Measurements from ENCODE around the gene CD200R1.
A peak's percentile ranks its signal among the peaks of the same experiment; 100 is the strongest.

The CD200R1 gene

DNA sequence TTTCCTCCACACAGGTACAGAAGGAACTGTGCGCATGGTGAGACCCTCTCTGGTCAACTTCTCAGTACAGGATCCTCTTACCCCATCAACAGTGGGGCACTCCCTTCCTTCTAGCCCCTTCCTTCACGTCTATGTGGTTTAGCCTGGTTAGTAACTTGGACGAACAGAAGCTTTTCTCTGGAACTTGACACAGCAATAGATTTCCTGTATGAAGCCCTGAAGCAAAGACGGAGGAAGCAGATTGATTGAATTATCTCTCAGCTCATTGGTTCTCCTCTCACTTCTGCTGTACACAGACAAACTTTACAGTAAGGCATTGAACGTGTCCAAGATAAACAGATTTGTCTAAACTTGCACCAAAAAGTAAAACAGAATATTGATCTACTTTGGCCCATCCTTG is at the start of gene CD200R1:
TSS of gene CD200R1 (minus strand) at position 210 of the 400 bp plus-strand sequence. CDS start 246 bp downstream, outside the sequence.
- no peak within 1 kb of the TSS for H3K4me3 ChIP-seq (ENCODE audit: low read depth, low read length)

DNA sequence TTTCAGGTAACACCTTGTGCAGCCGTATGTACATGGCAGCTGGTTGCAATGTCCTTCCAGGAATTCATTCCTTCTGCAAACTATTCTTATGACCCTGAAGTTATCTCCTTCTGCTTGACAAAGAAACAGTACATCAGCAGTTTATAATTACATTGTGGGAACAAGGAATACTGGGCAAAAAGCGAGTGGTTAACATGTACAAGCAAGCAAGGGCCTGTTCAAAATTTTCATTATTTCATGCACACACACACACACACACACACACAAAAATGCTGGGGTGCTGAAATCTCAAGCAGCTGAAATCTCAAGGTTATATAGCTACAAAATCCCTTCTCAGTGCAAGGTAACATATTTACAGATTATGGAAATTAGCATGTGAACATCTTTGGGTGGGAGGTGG is 46.6 kb upstream of the CD200R1 start:
- H3K4me3 ChIP-seq (ENCODE audit: low read depth, low read length): no peak overlapping the region

GRCh38 chr3:113019182-113020137 is 44.6 kb upstream of the CD200R1 start:
- peak overlapping the region; percentile 91 for H3K4me3 ChIP-seq (ENCODE audit: low read depth, low read length)

DNA sequence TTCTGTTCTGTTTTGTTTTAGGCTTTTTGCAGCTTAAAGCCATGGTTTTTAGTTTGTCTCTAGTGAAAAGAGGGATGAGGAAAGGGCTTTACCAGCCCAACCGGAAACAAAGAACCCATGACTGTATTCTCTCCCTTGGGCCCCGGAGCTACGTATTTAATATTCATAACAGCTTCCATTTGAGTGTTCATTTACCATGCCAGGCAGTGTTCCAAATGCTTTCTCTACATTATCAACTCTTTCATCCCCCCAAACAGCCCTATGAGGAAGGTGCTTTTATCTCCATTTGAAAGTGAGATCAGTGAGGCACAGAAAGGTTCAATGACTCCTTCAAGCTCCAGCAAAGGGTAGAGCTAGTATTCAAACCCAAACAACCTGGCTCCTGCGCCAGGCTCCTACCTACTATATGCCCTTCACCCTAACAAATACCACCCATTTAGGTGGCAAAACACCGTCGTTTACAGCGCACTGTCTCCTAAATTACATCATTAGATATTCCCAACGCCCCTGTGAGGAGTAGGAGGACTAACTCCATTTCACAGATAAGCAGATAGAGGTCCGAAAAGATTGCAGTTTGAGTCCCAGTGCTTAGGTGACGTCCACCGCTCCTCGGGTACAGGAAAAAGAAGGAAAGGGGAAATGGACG is 43.8 kb upstream of the CD200R1 start:
- peak overlapping the region; percentile 91 for H3K4me3 ChIP-seq (ENCODE audit: low read depth, low read length)

DNA sequence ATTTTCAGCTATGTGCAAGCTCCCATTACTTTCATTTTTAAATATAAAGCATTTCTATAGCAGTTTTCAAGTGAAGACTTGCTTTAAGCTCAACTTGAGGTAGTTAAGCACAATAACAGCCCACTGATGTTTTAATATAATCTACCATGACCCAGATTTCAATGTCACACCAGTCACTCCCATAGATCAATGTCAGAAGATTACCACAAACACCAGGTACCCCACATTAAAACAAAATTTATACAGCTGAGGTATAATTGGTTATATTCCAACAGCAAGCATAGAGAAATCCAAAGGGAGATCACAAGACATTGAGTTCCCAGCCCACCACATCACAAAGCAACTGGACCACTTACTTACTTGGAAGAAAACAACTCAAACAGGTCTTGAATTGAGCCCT is 38.7 kb upstream of the CD200R1 start:
- no peak overlapping the region for H3K4me3 ChIP-seq (ENCODE audit: low read depth, low read length)

- H3K4me3 ChIP-seq (ENCODE audit: low read depth, low read length): no peak overlapping the region
Observed at GRCh38 chr3:113008117-113008516, 33.2 kb upstream of the CD200R1 start.

DNA sequence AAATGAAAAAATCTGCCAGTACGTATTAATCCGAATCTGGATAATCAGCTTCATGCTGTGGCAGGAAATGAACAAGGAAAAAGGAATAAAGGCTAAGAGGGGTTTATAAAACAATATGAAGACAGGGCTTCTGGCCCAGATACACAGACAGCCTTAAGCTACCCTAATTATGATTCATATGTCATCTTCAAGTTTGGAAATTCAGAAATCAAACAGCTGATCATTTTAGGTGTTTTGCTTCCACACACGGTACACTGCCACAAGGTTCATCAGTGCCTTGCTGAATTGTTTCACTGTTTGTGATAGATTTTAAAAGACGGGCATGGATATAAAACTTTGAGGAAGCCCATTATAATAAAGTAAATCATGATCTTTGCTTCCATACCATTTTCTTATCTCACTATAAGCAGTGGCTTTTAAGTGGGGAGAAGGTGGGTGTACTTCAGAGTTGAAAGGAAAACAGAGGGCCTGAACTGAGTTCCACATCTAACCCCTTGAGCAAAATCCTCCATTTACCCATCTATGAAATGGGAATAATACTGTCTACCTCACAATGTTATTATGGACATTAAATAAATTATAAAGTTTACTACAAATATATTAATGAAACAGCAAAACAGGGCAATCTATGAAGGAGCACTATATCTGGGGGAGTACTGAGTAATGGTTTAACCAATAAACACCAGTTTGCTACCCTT is 31.6 kb upstream of the CD200R1 start:
- no peak overlapping the region for H3K4me3 ChIP-seq (ENCODE audit: low read depth, low read length)

- H3K4me3 ChIP-seq (ENCODE audit: low read depth, low read length): no peak overlapping the region
Observed at GRCh38 chr3:113005611-113006010, 30.7 kb upstream of the CD200R1 start.

DNA sequence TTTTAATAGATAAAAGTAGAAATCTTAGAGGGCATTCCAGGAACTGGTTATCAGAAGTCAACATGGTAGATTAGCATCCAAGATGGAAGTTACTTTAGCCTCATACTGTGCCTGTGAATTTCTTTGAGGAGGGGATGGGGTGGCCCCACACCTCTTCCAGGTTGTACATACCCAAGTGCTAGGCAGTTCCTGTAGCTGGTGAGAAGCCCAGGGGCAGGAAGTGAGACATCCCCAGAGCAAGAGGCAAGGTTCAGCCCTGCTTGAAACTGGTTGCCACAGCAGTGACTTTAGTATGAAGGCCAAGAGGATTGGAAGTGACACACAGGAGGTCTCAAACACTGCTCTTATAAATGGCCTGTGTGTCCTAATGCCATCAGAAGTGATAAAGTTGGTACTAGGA is 27.8 kb upstream of the CD200R1 start:
- no peak overlapping the region for H3K4me3 ChIP-seq (ENCODE audit: low read depth, low read length)

- H3K4me3 ChIP-seq (ENCODE audit: low read depth, low read length): no peak overlapping the region
Observed at GRCh38 chr3:113002037-113002436, 27.1 kb upstream of the CD200R1 start.

- H3K4me3 ChIP-seq (ENCODE audit: low read depth, low read length): no peak overlapping the region
Observed at GRCh38 chr3:113000691-113001090, 25.8 kb upstream of the CD200R1 start.

GRCh38 chr3:112995800-112996199 is 20.9 kb upstream of the CD200R1 start:
- no peak overlapping the region for H3K4me3 ChIP-seq (ENCODE audit: low read depth, low read length)

DNA sequence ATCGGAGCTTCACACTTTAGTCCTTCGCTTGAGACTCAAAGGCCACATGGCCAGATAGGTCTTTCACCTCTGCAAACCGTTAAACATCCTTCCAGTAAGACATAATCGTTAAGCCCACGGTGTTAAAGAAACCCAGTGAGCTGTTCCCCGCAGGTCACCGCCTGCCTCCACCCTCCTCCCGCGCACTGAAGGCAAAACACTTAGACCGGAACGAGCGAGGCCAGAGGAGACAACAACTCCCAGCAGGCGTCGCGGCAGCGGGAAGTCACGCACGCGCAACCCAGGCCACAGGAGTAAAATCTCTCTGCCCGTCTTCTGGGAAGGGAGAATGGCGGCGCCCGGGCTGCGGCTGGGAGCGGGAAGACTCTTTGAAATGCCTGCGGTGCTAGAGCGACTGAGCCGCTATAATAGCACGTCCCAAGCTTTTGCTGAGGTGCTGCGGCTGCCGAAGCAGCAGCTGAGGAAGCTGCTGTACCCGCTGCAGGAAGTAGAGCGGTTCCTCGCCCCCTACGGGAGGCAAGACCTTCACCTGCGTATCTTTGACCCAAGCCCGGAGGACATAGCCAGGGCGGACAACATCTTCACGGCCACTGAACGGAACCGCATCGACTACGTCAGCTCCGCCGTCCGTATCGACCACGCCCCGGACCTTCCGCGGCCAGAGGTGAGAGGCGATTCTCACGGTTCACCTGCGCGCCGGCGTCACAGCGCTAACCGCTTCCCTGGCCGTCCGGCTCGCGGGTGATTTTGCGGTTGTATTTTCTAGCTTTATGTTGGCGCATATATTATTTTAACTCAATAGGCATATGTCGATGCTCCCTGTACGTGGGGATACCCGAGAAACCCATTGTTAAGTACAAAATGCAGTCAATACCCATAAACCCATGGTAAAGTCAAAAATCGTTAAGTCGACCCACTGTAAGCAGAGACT is 16.0 kb upstream of the CD200R1 start, which contains the start of gene GTPBP8:
TSS of gene GTPBP8 (plus strand) at position 313 of the 931 bp plus-strand sequence. CDS start at position 329, 16 bp downstream.
- H3K4me3 ChIP-seq (ENCODE audit: low read depth, low read length): peak within 1 kb of the TSS; percentile 92

DNA sequence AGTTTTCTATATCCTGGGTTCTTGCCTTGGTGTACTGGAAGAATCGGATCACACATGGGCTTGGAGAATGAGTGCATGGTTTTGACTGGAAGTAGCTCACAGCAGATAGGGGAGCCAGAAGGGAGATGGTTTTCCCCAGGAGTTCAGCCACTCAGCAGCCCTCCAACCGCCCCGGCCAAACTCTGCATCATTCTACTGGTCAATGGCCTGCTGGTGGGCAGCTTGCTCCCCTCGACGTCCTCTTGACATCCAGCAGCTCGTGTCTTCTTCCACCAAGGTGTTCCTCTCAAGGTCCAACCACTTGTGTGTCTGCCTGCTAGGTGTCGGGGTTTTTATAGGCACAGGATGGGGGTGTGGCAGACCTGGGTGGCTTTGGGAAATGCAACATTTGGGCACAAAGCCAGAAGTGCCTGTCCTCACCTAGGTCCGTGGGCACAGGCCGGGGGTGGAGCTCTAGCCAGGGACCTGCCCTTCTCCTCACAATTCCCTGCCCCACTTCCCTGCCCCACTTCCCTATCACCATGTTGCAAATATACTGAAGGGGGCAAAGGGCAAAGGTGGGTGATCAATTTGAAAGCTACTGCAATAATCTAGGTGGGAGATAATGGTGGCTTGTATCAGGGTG is 12.9 kb upstream of the CD200R1 start:
- H3K4me3 ChIP-seq (ENCODE audit: low read depth, low read length): no peak overlapping the region

- no peak overlapping the region for H3K4me3 ChIP-seq (ENCODE audit: low read depth, low read length)
Observed at GRCh38 chr3:112984485-112984884, 9.6 kb upstream of the CD200R1 start.

GRCh38 chr3:112982710-112983109 is 7.8 kb upstream of the CD200R1 start:
- no peak overlapping the region for H3K4me3 ChIP-seq (ENCODE audit: low read depth, low read length)

- H3K4me3 ChIP-seq (ENCODE audit: low read depth, low read length): no peak overlapping the region
Observed at GRCh38 chr3:112980080-112980479, 5.2 kb upstream of the CD200R1 start.

DNA sequence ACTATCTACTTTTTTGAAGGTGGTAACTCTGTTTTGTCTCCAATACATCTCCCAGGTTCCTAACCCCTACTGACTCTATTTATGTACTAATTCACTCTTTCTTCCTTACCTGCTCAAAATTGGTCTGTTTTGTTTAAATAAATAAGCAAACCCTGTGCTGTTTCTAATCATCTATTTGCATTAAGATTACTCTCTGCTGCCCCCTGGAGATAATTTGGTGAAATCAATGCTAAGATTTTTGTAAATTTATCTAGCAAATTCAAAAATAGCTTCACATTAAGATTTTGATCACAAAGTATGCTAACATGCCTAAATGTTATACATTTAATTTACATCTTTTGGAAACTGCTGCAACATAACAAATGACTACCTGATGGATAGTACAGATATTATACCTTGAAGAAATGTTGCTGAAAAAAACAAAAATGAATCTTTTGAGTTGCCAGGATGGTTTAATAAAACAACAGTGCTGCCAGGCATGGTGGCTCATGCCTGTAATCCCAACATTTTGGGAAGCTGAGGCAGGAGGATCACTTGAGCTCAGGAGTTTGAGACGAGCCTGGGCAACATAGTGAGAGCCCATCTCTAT is 4.4 kb upstream of the CD200R1 start:
- H3K4me3 ChIP-seq (ENCODE audit: low read depth, low read length): no peak overlapping the region

GRCh38 chr3:112976953-112977352 is 2.0 kb upstream of the CD200R1 start:
- no peak overlapping the region for H3K4me3 ChIP-seq (ENCODE audit: low read depth, low read length)
